ENCODE measurements around the gene LGALS1. TPM values are rescaled to one million over a fixed set of nuclear protein-coding genes. Genes with fewer than 3 reads are reported as not detected.
"Not testable (repeated sequence)": the region's sequence is repeated elsewhere in the genome, so short reads cannot be mapped to it uniquely, and the experiment has no call there.

LGALS1 gene
- total RNA-seq, 2 experiments from 2014 or later: 522 to 663 TPM

GRCh38 chr22:37690901-37691504 is 15.6 kb downstream of the LGALS1 start:
- intact Hi-C loops (cut with DNase I, micrococcal nuclease): no loop called here
- DNase-seq (no peak), ATAC-seq (no peak)
- Mint-ChIP-seq H3K36me3 (ENCODE audit: low read depth) (peaks cover 60% of the 10 kb centered on the region), H3K4me3 (no peak overlapping the region), H3K9me3 (ENCODE audit: low read depth) (no peaks in the 10 kb centered on the region), H3K4me1 (peaks cover 24% of the 10 kb centered on the region), H3K27me3 (no peaks in the 10 kb centered on the region), H3K27ac (no peak overlapping the region)
- CTCF ChIA-PET: no interaction called here
- POLR2A ChIA-PET: no interaction called here

GRCh38 chr22:37692627-37693285 is 17.3 kb downstream of the LGALS1 start:
- peaks cover 26% of the 10 kb centered on the region for H3K4me1 Mint-ChIP-seq
- CTCF ChIA-PET: no interaction called here
- H3K9me3 Mint-ChIP-seq (ENCODE audit: low read depth): no peaks in the 10 kb centered on the region
- H3K27ac Mint-ChIP-seq: no peak overlapping the region
- DNase-seq (no peak), ATAC-seq (no peak)
- H3K27me3 Mint-ChIP-seq: no peaks in the 10 kb centered on the region
- H3K4me3 Mint-ChIP-seq: no peak overlapping the region
- peaks cover 58% of the 10 kb centered on the region for H3K36me3 Mint-ChIP-seq (ENCODE audit: low read depth)
- POLR2A ChIA-PET: interaction anchor here (0.6 kb wide), 1 partner anchor 154 kb away, joined by 3 read pairs; no protein-coding TSS in a partner anchor
- intact Hi-C loops (cut with DNase I, micrococcal nuclease): no loop called here

- intact Hi-C loops (cut with DNase I, micrococcal nuclease); H3K27ac Mint-ChIP-seq; H3K4me3 Mint-ChIP-seq; H3K27me3 Mint-ChIP-seq; DNase-seq; ATAC-seq; H3K9me3 Mint-ChIP-seq (ENCODE audit: low read depth): not testable (repeated sequence)
- CTCF ChIA-PET: interaction anchor here (0.6 to 3.0 kb wide), 3 partner anchors 13 to 97 kb away, joined by 3 to 23 read pairs (median 4); no protein-coding TSS in a partner anchor
- POLR2A ChIA-PET: interaction anchor here (1.0 kb wide), 1 partner anchor 12 kb away, joined by 3 read pairs; no protein-coding TSS in a partner anchor
- peaks cover 17% of the 10 kb centered on the region for H3K4me1 Mint-ChIP-seq
- peaks cover 44% of the 10 kb centered on the region for H3K36me3 Mint-ChIP-seq (ENCODE audit: low read depth)
Measured at GRCh38 chr22:37694131-37694530, 18.7 kb downstream of the LGALS1 start.

- DNase-seq; H3K9me3 Mint-ChIP-seq (ENCODE audit: low read depth); ATAC-seq; H3K27me3 Mint-ChIP-seq: not testable (repeated sequence)
- Mint-ChIP-seq H3K4me3 (peak overlapping the region; percentile 71), H3K4me1 (peaks cover 17% of the 10 kb centered on the region), H3K27ac (peak overlapping the region; percentile 47), H3K36me3 (ENCODE audit: low read depth) (peaks cover 29% of the 10 kb centered on the region)
- intact Hi-C loops (cut with DNase I, micrococcal nuclease): loop anchor here in 1 of 2 experiments (1.0 to 2.0 kb wide), 4 partner anchors 50 to 111 kb away; partner anchors contain the start of genes GCAT and GGA1
- CTCF ChIA-PET: interaction anchor here (0.6 to 3.0 kb wide), 7 partner anchors 15 to 360 kb away, joined by 3 to 23 read pairs (median 4); no protein-coding TSS in a partner anchor
- POLR2A ChIA-PET: interaction anchor here (0.6 kb wide), 2 partner anchors 8 to 72 kb away, joined by 3 to 9 read pairs; no protein-coding TSS in a partner anchor
Measured at GRCh38 chr22:37696260-37696656, 20.8 kb downstream of the LGALS1 start.

- intact Hi-C loops (cut with DNase I, micrococcal nuclease): loop anchor here in 1 of 2 experiments (1.0 to 2.0 kb wide), 4 partner anchors 49 to 110 kb away; partner anchors contain the start of genes GCAT and GGA1
- Mint-ChIP-seq H3K4me3 (peak within 1 kb of the TSS; percentile 71), H3K9me3 (ENCODE audit: low read depth) (no peaks in the 10 kb centered on the region), H3K4me1 (peaks cover 17% of the 10 kb centered on the region), H3K36me3 (ENCODE audit: low read depth) (peaks cover 23% of the 10 kb centered on the region), H3K27ac (peak within 1 kb of the TSS; percentile 67), H3K27me3 (no peaks in the 10 kb centered on the region)
- DNase-seq: peak; percentile 98
- peak; percentile 99 for ATAC-seq
- ChIA-PET POLR2A (interaction anchor here (0.6 kb wide), 1 partner anchor 73 kb away, joined by 9 read pairs; no protein-coding TSS in a partner anchor), CTCF (interaction anchor here (0.6 to 3.0 kb wide), 4 partner anchors 17 to 359 kb away, joined by 3 to 23 read pairs (median 4); no protein-coding TSS in a partner anchor)
Measured at GRCh38 chr22:37696657-37697537, 21.5 kb downstream of the LGALS1 start, which contains the start of gene TRIOBP. Gene TRIOBP (plus strand): TSS chr22:37697048. CDS start chr22:37701366, 4,318 bp downstream.

- intact Hi-C loops (cut with DNase I, micrococcal nuclease): loop anchor here in 1 of 2 experiments (2.0 kb wide), 1 partner anchor 109 kb away; the partner anchor contains the start of gene GCAT
- ChIA-PET CTCF (interaction anchor here (1.5 kb wide), 1 partner anchor 36 kb away, joined by 4 read pairs; no protein-coding TSS in a partner anchor), POLR2A (no interaction called here)
- Mint-ChIP-seq H3K4me3 (no peak overlapping the region), H3K9me3 (ENCODE audit: low read depth) (no peaks in the 10 kb centered on the region), H3K4me1 (peaks cover 17% of the 10 kb centered on the region), H3K27me3 (no peaks in the 10 kb centered on the region), H3K27ac (no peak overlapping the region), H3K36me3 (ENCODE audit: low read depth) (peaks cover 18% of the 10 kb centered on the region)
- ATAC-seq: no peak
- no peak for DNase-seq
Measured at GRCh38 chr22:37697538-37697835, 22.1 kb downstream of the LGALS1 start.

GRCh38 chr22:37701141-37701786 is 25.8 kb downstream of the LGALS1 start:
- intact Hi-C loops (cut with DNase I, micrococcal nuclease): no loop called here
- H3K4me1 Mint-ChIP-seq: peaks cover 9% of the 10 kb centered on the region
- H3K27ac Mint-ChIP-seq: no peak overlapping the region
- ATAC-seq (no peak), DNase-seq (no peak)
- ChIA-PET CTCF (no interaction called here), POLR2A (no interaction called here)
- no peaks in the 10 kb centered on the region for H3K27me3 Mint-ChIP-seq
- no peaks in the 10 kb centered on the region for H3K9me3 Mint-ChIP-seq (ENCODE audit: low read depth)
- H3K36me3 Mint-ChIP-seq (ENCODE audit: low read depth): peaks cover 8% of the 10 kb centered on the region
- H3K4me3 Mint-ChIP-seq: no peak overlapping the region

GRCh38 chr22:37703906-37704305 is 28.5 kb downstream of the LGALS1 start:
- CTCF ChIA-PET: no interaction called here
- peaks cover 8% of the 10 kb centered on the region for H3K36me3 Mint-ChIP-seq (ENCODE audit: low read depth)
- H3K27ac Mint-ChIP-seq: no peak overlapping the region
- no peaks in the 10 kb centered on the region for H3K9me3 Mint-ChIP-seq (ENCODE audit: low read depth)
- DNase-seq (no peak), ATAC-seq (no peak)
- H3K27me3 Mint-ChIP-seq: no peaks in the 10 kb centered on the region
- intact Hi-C loops (cut with DNase I, micrococcal nuclease): no loop called here
- no peaks in the 10 kb centered on the region for H3K4me1 Mint-ChIP-seq
- no peak overlapping the region for H3K4me3 Mint-ChIP-seq
- POLR2A ChIA-PET: interaction anchor here (0.7 kb wide), 1 partner anchor 8 kb away, joined by 3 read pairs; no protein-coding TSS in a partner anchor

- H3K4me1 Mint-ChIP-seq: no peaks in the 10 kb centered on the region
- POLR2A ChIA-PET: interaction anchor here (0.7 kb wide), 1 partner anchor 9 kb away, joined by 3 read pairs; no protein-coding TSS in a partner anchor
- peaks cover 8% of the 10 kb centered on the region for H3K36me3 Mint-ChIP-seq (ENCODE audit: low read depth)
- DNase-seq: no peak
- no peaks in the 10 kb centered on the region for H3K27me3 Mint-ChIP-seq
- intact Hi-C loops (cut with DNase I, micrococcal nuclease): no loop called here
- H3K9me3 Mint-ChIP-seq (ENCODE audit: low read depth): no peaks in the 10 kb centered on the region
- H3K4me3 Mint-ChIP-seq: no peak overlapping the region
- CTCF ChIA-PET: no interaction called here
- no peak for ATAC-seq
- H3K27ac Mint-ChIP-seq: no peak overlapping the region
Measured at GRCh38 chr22:37704645-37705044, 29.2 kb downstream of the LGALS1 start.

GRCh38 chr22:37705205-37705604 is 29.8 kb downstream of the LGALS1 start:
- ChIA-PET CTCF (no interaction called here), POLR2A (no interaction called here)
- intact Hi-C loops (cut with DNase I, micrococcal nuclease): no loop called here
- Mint-ChIP-seq H3K27me3 (no peaks in the 10 kb centered on the region), H3K4me1 (no peaks in the 10 kb centered on the region), H3K27ac (no peak overlapping the region), H3K9me3 (ENCODE audit: low read depth) (no peaks in the 10 kb centered on the region), H3K4me3 (no peak overlapping the region), H3K36me3 (ENCODE audit: low read depth) (peaks cover 8% of the 10 kb centered on the region)
- ATAC-seq: no peak
- DNase-seq: no peak
